Measurements from ENCODE around the gene EPC2.

EPC2 gene

GRCh38 chr2:148643998-148644882 is at the start of gene EPC2:
TSS of gene EPC2 (plus strand) at chr2:148644751. CDS start at chr2:148645018, 267 bp downstream.
- peak; percentile 88 for DNase-seq

GRCh38 chr2:148596018-148596417 is 48.5 kb upstream of the EPC2 start:
- DNase-seq: no peak

- no peak for DNase-seq
Observed at GRCh38 chr2:148599109-148599991, 45.2 kb upstream of the EPC2 start.

- DNase-seq: no peak
Observed at GRCh38 chr2:148602885-148603561, 41.5 kb upstream of the EPC2 start.

GRCh38 chr2:148603562-148603920 is 41.0 kb upstream of the EPC2 start:
- no peak for DNase-seq

- no peak for DNase-seq
Observed at GRCh38 chr2:148604927-148605326, 39.6 kb upstream of the EPC2 start.

- DNase-seq: no peak
Observed at GRCh38 chr2:148607566-148607965, 37.0 kb upstream of the EPC2 start.

- DNase-seq: no peak
Observed at GRCh38 chr2:148613231-148614013, 31.1 kb upstream of the EPC2 start.

GRCh38 chr2:148614014-148614321 is 30.6 kb upstream of the EPC2 start:
- DNase-seq: no peak

- no peak for DNase-seq
Observed at GRCh38 chr2:148614322-148615049, 30.1 kb upstream of the EPC2 start.

- DNase-seq: no peak
Observed at GRCh38 chr2:148615381-148615841, 29.1 kb upstream of the EPC2 start.

GRCh38 chr2:148616662-148617061 is 27.9 kb upstream of the EPC2 start:
- no peak for DNase-seq

GRCh38 chr2:148617219-148617618 is 27.3 kb upstream of the EPC2 start:
- no peak for DNase-seq

- no peak for DNase-seq
Observed at GRCh38 chr2:148619560-148620195, 24.9 kb upstream of the EPC2 start.

GRCh38 chr2:148622366-148622765 is 22.2 kb upstream of the EPC2 start:
- no peak for DNase-seq

- no peak for DNase-seq
Observed at GRCh38 chr2:148623086-148623485, 21.5 kb upstream of the EPC2 start.

GRCh38 chr2:148627224-148627623 is 17.3 kb upstream of the EPC2 start:
- no peak for DNase-seq

GRCh38 chr2:148634749-148635148 is 9.8 kb upstream of the EPC2 start:
- no peak for DNase-seq

- DNase-seq: no peak
Observed at GRCh38 chr2:148638543-148638942, 6.0 kb upstream of the EPC2 start.

- DNase-seq: no peak
Observed at GRCh38 chr2:148640767-148641166, 3.8 kb upstream of the EPC2 start.

- no peak for DNase-seq
Observed at GRCh38 chr2:148642112-148642744, 2.3 kb upstream of the EPC2 start.
